Naive thymus-derived CD4-positive, alpha-beta T cell (primary cell): ENCODE results near the gene DVL1. TPM values are rescaled to one million over a fixed set of nuclear protein-coding genes. Genes with fewer than 3 reads are reported as not detected.

Experiments
- ATAC-seq: fragments of 150-1000 bp; cut with Tn5 transposase; 2 replicates; pipeline ENCODE4 v1.10.0; 2021; ENCODE audit warnings: mild to moderate bottlenecking, moderate library complexity
- CTCF ChIA-PET: fragments of 350-600 bp; sonication (Branson Sonifier 250); formaldehyde crosslinking; loops from one replicate; lab custom pipeline; 2021; ENCODE audit warnings: antibody characterized with exemption; lab: Charles Lee
- POLR2A ChIA-PET: fragments of 350-600 bp; sonication (Branson Sonifier 250); formaldehyde crosslinking; loops from one replicate; lab custom pipeline; 2021; ENCODE audit warnings: antibody characterized with exemption, inconsistent platforms; lab: Charles Lee
- DNase-seq, 9 donors: peaks; one replicate each; pipeline versions ENCODE4 v3.0.0 to v3.0.0-alpha.2; 2020 to 2022; ENCODE audit warnings: mixed read lengths in 1 of 9
- H3K27ac ChIP-seq: one replicate; pipeline ENCODE4 v1.7.0; 2013; ENCODE audit warnings: mild to moderate bottlenecking, low read depth, low read length, moderate library complexity
- H3K27me3 ChIP-seq, 2 donors: one replicate each; pipeline ENCODE4 v1.7.0; 2013; ENCODE audit warnings: low read length in 2 of 2, mild to moderate bottlenecking in 2 of 2, moderate library complexity in 2 of 2; ENCODE audit not compliant: control insufficient read depth in 2 of 2, insufficient read depth in 2 of 2
- H3K36me3 ChIP-seq, 3 experiments: 1 replicate in 2 of 3; 2 replicates in 1 of 3; pipeline ENCODE4 v1.7.0; 2013; ENCODE audit warnings: low read length in 3 of 3, mild to moderate bottlenecking in 3 of 3, moderate library complexity in 1 of 3; ENCODE audit not compliant: insufficient read depth in 3 of 3, control insufficient read depth in 2 of 3
- H3K4me1 ChIP-seq, 2 donors: one replicate each; pipeline ENCODE4 v1.7.0; 2013; ENCODE audit warnings: low read length in 2 of 2, mild to moderate bottlenecking in 2 of 2, moderate library complexity in 1 of 2; ENCODE audit not compliant: control insufficient read depth in 2 of 2, insufficient read depth in 2 of 2
- H3K4me3 ChIP-seq: 2 replicates; pipeline ENCODE4 v1.7.0; 2013; ENCODE audit warnings: mild to moderate bottlenecking, low read length
- H3K9me3 ChIP-seq, 3 experiments: 1 replicate in 2 of 3; 2 replicates in 1 of 3; pipeline ENCODE4 v1.7.0; 2013; ENCODE audit warnings: low read length in 3 of 3; ENCODE audit not compliant: control insufficient read depth in 2 of 3
- H3K27ac Mint-ChIP-seq, 9 donors: one replicate each; pipeline ENCODE4 v1.8.0; 2020 to 2022; ENCODE audit warnings: mixed read lengths in 9 of 9, mild to moderate bottlenecking in 8 of 9, moderate library complexity in 5 of 9, inconsistent platforms in 2 of 9
- H3K27me3 Mint-ChIP-seq, 5 donors: one replicate each; pipeline ENCODE4 v1.8.0; 2021 to 2022; ENCODE audit warnings: mixed read lengths in 5 of 5, mild to moderate bottlenecking in 1 of 5
- H3K36me3 Mint-ChIP-seq, 5 donors: one replicate each; pipeline ENCODE4 v1.8.0; 2020 to 2022; ENCODE audit warnings: mixed read lengths in 5 of 5, mild to moderate bottlenecking in 3 of 5, inconsistent platforms in 1 of 5
- H3K4me1 Mint-ChIP-seq, 7 donors: one replicate each; pipeline ENCODE4 v1.8.0; 2020 to 2022; ENCODE audit warnings: mixed read lengths in 7 of 7, mild to moderate bottlenecking in 3 of 7, inconsistent platforms in 1 of 7
- H3K4me3 Mint-ChIP-seq, 10 donors: one replicate each; pipeline ENCODE4 v1.8.0; 2020 to 2022; ENCODE audit warnings: mild to moderate bottlenecking in 10 of 10, mixed read lengths in 10 of 10, moderate library complexity in 6 of 10, inconsistent platforms in 2 of 10
- H3K9me3 Mint-ChIP-seq, 11 donors: one replicate each; pipeline ENCODE4 v1.8.0; 2020 to 2022; ENCODE audit warnings: mixed read lengths in 11 of 11, mild to moderate bottlenecking in 4 of 11, inconsistent platforms in 1 of 11, moderate library complexity in 1 of 11
- intact Hi-C, 2 donors: fragments of 100-400 bp; cut with micrococcal nuclease; formaldehyde crosslinking; loops; one replicate each; pipeline ENCODE4 v1.15.1; 2023
- polyA plus RNA-seq, 2 donors: library from polyadenylated mRNA; unstranded; fragments of 300-500 nt; fragmentation: Illumina TruSeq; gene quantifications; one replicate each; pipeline ENCODE4 v1.2.3, GENCODE V29; 2021
- total RNA-seq, 6 experiments: library from RNA in 5 of 6; stranded (reverse) in 5 of 6; gene quantifications; 1 replicate in 5 of 6; 2 replicates in 1 of 6; pipeline ENCODE4 v1.2.3 and lab custom pipeline; 2021 to 2026

DVL1 gene
- total and polyA plus RNA-seq, 7 experiments from 2014 or later = 0.78 to 54.9 (median 44.8) TPM

- Histone ChIP-seq H3K36me3 (peaks cover 0 to 27% (median 0%) of the 10 kb centered on the region in 3 experiments), H3K9me3 (no peaks in the 10 kb centered on the region), H3K27me3 (no peaks in the 10 kb centered on the region), H3K4me1 (peaks cover 18 to 28% of the 10 kb centered on the region in 2 donors), H3K4me3 (no peak overlapping the region), H3K27ac (no peak overlapping the region)
- Mint-ChIP-seq H3K36me3 (peaks cover 0 to 7% (median 0%) of the 10 kb centered on the region in 5 donors), H3K27me3 (no peaks in the 10 kb centered on the region), H3K9me3 (peaks cover 0 to under 1% (median 0%) of the 10 kb centered on the region in 11 donors), H3K4me1 (peaks cover 7 to 41% (median 26%) of the 10 kb centered on the region in 7 donors), H3K4me3 (peak overlapping the region in 4 of 10 donors; percentile 23 to 92 (median 56)), H3K27ac (no peak overlapping the region)
- ChIA-PET CTCF (no interaction called here), POLR2A (interaction anchor here (2.1 kb wide), 1 partner anchor 21 kb away, joined by 6 read pairs; no protein-coding TSS in a partner anchor)
- DNase-seq = no peak
- ATAC-seq = no peak
- intact Hi-C loops = no loop called here
Measured at GRCh38 chr1:1327291-1327690, 21.9 kb downstream of the DVL1 start.

- Histone ChIP-seq H3K27me3 (no peaks in the 10 kb centered on the region), H3K36me3 (peaks cover 0 to 28% (median 0%) of the 10 kb centered on the region in 3 experiments), H3K4me3 (peak overlapping the region; percentile 77), H3K9me3 (no peaks in the 10 kb centered on the region), H3K4me1 (peaks cover 18 to 34% of the 10 kb centered on the region in 2 donors), H3K27ac (peak overlapping the region; percentile 92)
- ATAC-seq = no peak
- DNase-seq = no peak
- Mint-ChIP-seq H3K4me3 (peak overlapping the region; percentile 45 to 92 (median 80)), H3K27ac (peak overlapping the region; percentile 51 to 81 (median 64)), H3K4me1 (peaks cover 12 to 49% (median 30%) of the 10 kb centered on the region in 7 donors), H3K9me3 (peaks cover 0 to 3% (median 0%) of the 10 kb centered on the region in 11 donors), H3K36me3 (peaks cover 0 to 7% (median 0%) of the 10 kb centered on the region in 5 donors), H3K27me3 (no peaks in the 10 kb centered on the region)
- CTCF ChIA-PET = no interaction called here
- intact Hi-C loops = no loop called here
- POLR2A ChIA-PET = interaction anchor here (0.9 to 2.1 kb wide), 9 partner anchors 11 to 52 kb away, joined by 3 to 6 read pairs (median 4); partner anchors contain the start of genes ACAP3, AURKAIP1 and UBE2J2
Measured at GRCh38 chr1:1326075-1326605, 23.1 kb downstream of the DVL1 start.

- ChIA-PET CTCF (no interaction called here), POLR2A (interaction anchor here (0.9 to 2.1 kb wide), 9 partner anchors 11 to 52 kb away, joined by 3 to 6 read pairs (median 4); partner anchors contain the start of genes ACAP3, AURKAIP1 and UBE2J2)
- Mint-ChIP-seq H3K4me1 (peaks cover 12 to 50% (median 30%) of the 10 kb centered on the region in 7 donors), H3K27ac (peak overlapping the region; percentile 6 to 81 (median 67)), H3K4me3 (peak overlapping the region; percentile 62 to 92 (median 80)), H3K36me3 (peaks cover 0 to 7% (median 0%) of the 10 kb centered on the region in 5 donors), H3K27me3 (no peaks in the 10 kb centered on the region), H3K9me3 (peaks cover 0 to 3% (median 0%) of the 10 kb centered on the region in 11 donors)
- Histone ChIP-seq H3K36me3 (peaks cover 0 to 35% (median 0%) of the 10 kb centered on the region in 3 experiments), H3K9me3 (no peaks in the 10 kb centered on the region), H3K27me3 (no peaks in the 10 kb centered on the region), H3K4me3 (peak overlapping the region; percentile 77), H3K27ac (peak overlapping the region; percentile 92), H3K4me1 (peaks cover 18 to 34% of the 10 kb centered on the region in 2 donors)
- DNase-seq (peak in 1 of 9 donors; percentile 31), ATAC-seq (no peak)
- intact Hi-C loops = loop anchor here (1.0 to 2.0 kb wide), 3 partner anchors 24 to 73 kb away; partner anchors contain the start of genes CCNL2 (in 1 of the 2), DVL1 (in 1 of the 2) and UBE2J2 (in 1 of the 2)
Measured at GRCh38 chr1:1325288-1326074, 23.7 kb downstream of the DVL1 start.

- CTCF ChIA-PET = no interaction called here
- Histone ChIP-seq H3K36me3 (peaks cover 0 to 43% (median 0%) of the 10 kb centered on the region in 3 experiments), H3K27me3 (no peaks in the 10 kb centered on the region), H3K27ac (peak within 1 kb of the TSS; percentile 92), H3K9me3 (no peaks in the 10 kb centered on the region), H3K4me1 (peaks cover 18 to 34% of the 10 kb centered on the region in 2 donors), H3K4me3 (peak within 1 kb of the TSS; percentile 77)
- intact Hi-C loops = loop anchor here (1.0 to 2.0 kb wide), 6 partner anchors 16 to 208 kb away; partner anchors contain the start of genes DVL1 (in 2 of the 2), PUSL1 (in 2 of the 2), AURKAIP1 (in 1 of the 2) and C1orf159 (in 1 of the 2)
- peak; percentile 93 for ATAC-seq
- H3K27me3 Mint-ChIP-seq = no peaks in the 10 kb centered on the region
- H3K4me1 Mint-ChIP-seq = peaks cover 12 to 53% (median 31%) of the 10 kb centered on the region in 7 donors
- peak; percentile 93 to 97 (median 95) for DNase-seq
- POLR2A ChIA-PET = interaction anchor here (0.9 to 1.7 kb wide), 8 partner anchors 12 to 51 kb away, joined by 3 to 5 read pairs (median 4); partner anchors contain the start of genes ACAP3, AURKAIP1 and UBE2J2
- peaks cover 0 to 3% (median 0%) of the 10 kb centered on the region in 11 donors for H3K9me3 Mint-ChIP-seq
- peaks cover 0 to 3% (median 0%) of the 10 kb centered on the region in 5 donors for H3K36me3 Mint-ChIP-seq
- peak within 1 kb of the TSS; percentile 83 to 96 (median 90) for H3K4me3 Mint-ChIP-seq
- H3K27ac Mint-ChIP-seq = peak within 1 kb of the TSS; percentile 67 to 94 (median 91)
Measured at GRCh38 chr1:1324524-1325287, 24.5 kb downstream of the DVL1 start, which contains the start of the genes CPTP and INTS11. Gene CPTP, plus strand, starts transcription at chr1:1324802. Its CDS starts 2,109 bp downstream, at chr1:1326911. Gene INTS11, minus strand, starts transcription at chr1:1324660. Its CDS starts 52 bp downstream, at chr1:1324608.

GRCh38 chr1:1324084-1324523 lies 25.1 kb downstream of the DVL1 start:
- H3K36me3 Mint-ChIP-seq = peaks cover 0 to 3% (median 0%) of the 10 kb centered on the region in 5 donors
- H3K9me3 ChIP-seq = no peaks in the 10 kb centered on the region
- peaks cover 18 to 34% of the 10 kb centered on the region in 2 donors for H3K4me1 ChIP-seq
- peak overlapping the region; percentile 92 for H3K27ac ChIP-seq
- no peak for ATAC-seq
- H3K4me3 Mint-ChIP-seq = peak overlapping the region in 8 of 10 donors; percentile 18 to 92 (median 82)
- H3K4me3 ChIP-seq = peak overlapping the region; percentile 74
- peaks cover 12 to 53% (median 34%) of the 10 kb centered on the region in 7 donors for H3K4me1 Mint-ChIP-seq
- intact Hi-C loops = loop anchor here (1.0 to 2.0 kb wide), 6 partner anchors 16 to 208 kb away; partner anchors contain the start of genes PUSL1 (in 2 of the 2), AURKAIP1 (in 1 of the 2), C1orf159 (in 1 of the 2) and CCNL2 (in 1 of the 2)
- peaks cover 0 to 3% (median 0%) of the 10 kb centered on the region in 11 donors for H3K9me3 Mint-ChIP-seq
- peak overlapping the region in 5 of 9 donors; percentile 67 to 88 (median 76) for H3K27ac Mint-ChIP-seq
- H3K36me3 ChIP-seq = peaks cover 0 to 49% (median 0%) of the 10 kb centered on the region in 3 experiments
- no peaks in the 10 kb centered on the region for H3K27me3 Mint-ChIP-seq
- DNase-seq = no peak
- ChIA-PET POLR2A (interaction anchor here (0.9 kb wide), 1 partner anchor 15 kb away, joined by 3 read pairs; no protein-coding TSS in a partner anchor), CTCF (interaction anchor here (0.7 kb wide), 1 partner anchor 200 kb away, joined by 3 read pairs; no protein-coding TSS in a partner anchor)
- no peaks in the 10 kb centered on the region for H3K27me3 ChIP-seq
